Measurements from ENCODE around the gene SFI1.

GRCh38 chr22:31603574-31603973, 107.2 kb downstream of the SFI1 start:
- TF ChIP-seq CTCF (conservative IDR thresholded peaks at IDR 0.05; ENCODE audit: low read depth, low read length) (no peak), EZH2 (IDR thresholded peaks at IDR 0.05; ENCODE audit: borderline replicate concordance, low read depth, low read length, poor library complexity, severe bottlenecking) (no peak)
